COR-L47 (cell line): Measurements from ENCODE around the gene ZNF35.
A peak's percentile ranks its signal among the peaks of the same experiment; 100 is the strongest.

Experiments used
- DNase-seq: peaks from one replicate; lab custom pipeline; 2025; lab: John Stamatoyannopoulos, UW

ZNF35 gene

GRCh38 chr3:44685128-44685800, 36.7 kb downstream of the ZNF35 start:
- peak; percentile 71 for DNase-seq

DNA sequence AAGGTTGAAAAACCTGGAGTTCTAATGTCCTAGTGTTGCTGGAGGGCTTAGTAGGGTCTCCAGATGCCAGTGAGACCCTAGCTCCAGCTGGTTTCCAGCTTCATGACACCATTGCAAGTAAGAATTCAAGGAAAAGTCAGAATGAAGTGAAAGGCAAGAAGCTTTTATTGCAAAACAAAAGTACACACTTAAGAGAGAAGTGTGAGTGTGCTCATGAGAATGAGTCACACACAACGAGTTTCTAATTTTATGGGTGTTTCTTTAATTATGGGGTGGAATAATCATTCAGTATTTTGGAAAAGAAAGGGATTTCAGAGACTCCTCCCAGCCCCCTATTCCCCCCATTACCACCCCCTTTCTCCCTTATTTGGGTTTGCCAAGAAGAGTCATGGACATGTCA, 39.4 kb downstream of the ZNF35 start:
- DNase-seq = no peak
